KMS-11 (cell line): ENCODE data around the gene GPR27.

Source experiments
- H2AFZ ChIP-seq: fragments of 200-600 bp; sonication (generic); 2 replicates; pipeline ENCODE4 v1.6.1; 2016; ENCODE audit warnings: antibody characterized with exemption, mixed run types, low read depth
- H3K27ac ChIP-seq: fragments of 200-600 bp; sonication (generic); 2 replicates; pipeline ENCODE4 v1.6.1; 2016; ENCODE audit warnings: mild to moderate bottlenecking, mixed run types
- H3K27me3 ChIP-seq: fragments of 200-600 bp; sonication (generic); 2 replicates; pipeline ENCODE4 v1.6.1; 2017; ENCODE audit warnings: mild to moderate bottlenecking, low read depth, mixed run types, moderate library complexity; ENCODE audit not compliant: insufficient read depth
- H3K36me3 ChIP-seq: fragments of 200-600 bp; sonication (generic); 2 replicates; pipeline ENCODE4 v1.6.1; 2017; ENCODE audit warnings: mild to moderate bottlenecking, mixed run types; ENCODE audit not compliant: insufficient read depth
- H3K4me1 ChIP-seq: fragments of 200-600 bp; sonication (generic); 2 replicates; pipeline ENCODE4 v1.6.1; 2016; ENCODE audit warnings: mild to moderate bottlenecking, low read depth, mixed run types; ENCODE audit not compliant: poor library complexity, severe bottlenecking
- H3K4me2 ChIP-seq: fragments of 200-600 bp; sonication (generic); 2 replicates; pipeline ENCODE4 v1.7.0; 2016; ENCODE audit warnings: mild to moderate bottlenecking, mixed run types
- H3K4me3 ChIP-seq: fragments of 200-600 bp; sonication (generic); IDR thresholded peaks from 2 replicates; pipeline ENCODE4 v1.6.1; 2017; ENCODE audit warnings: low read depth, low read length, mixed read lengths; ENCODE audit not compliant: insufficient read depth
- H3K79me2 ChIP-seq: fragments of 200-600 bp; sonication (generic); 2 replicates; pipeline ENCODE4 v1.6.1; 2016; ENCODE audit warnings: low read depth, mixed run types; ENCODE audit not compliant: insufficient read depth
- H3K9ac ChIP-seq: fragments of 200-600 bp; sonication (generic); 2 replicates; pipeline ENCODE4 v1.6.1; 2016; ENCODE audit warnings: mild to moderate bottlenecking, mixed run types
- H4K20me1 ChIP-seq: fragments of 200-600 bp; sonication (generic); 2 replicates; pipeline ENCODE4 v1.6.1; 2016; ENCODE audit warnings: mild to moderate bottlenecking, mixed run types; ENCODE audit not compliant: insufficient read depth
- CTCF ChIP-seq: fragments of 200-600 bp; sonication (generic); conservative IDR thresholded peaks from 2 replicates; pipeline ENCODE4 v1.6.1; 2017; ENCODE audit warnings: low read depth, mild to moderate bottlenecking, antibody characterized with exemption, low read length, moderate library complexity, mixed read lengths

The GPR27 gene

GRCh38 chr3:71783152-71783551 is 29.5 kb downstream of the GPR27 start:
- Histone ChIP-seq H3K27ac (no peak overlapping the region), H3K9ac (no peak overlapping the region), H3K27me3 (no peaks in the 10 kb centered on the region), H3K79me2 (no peaks in the 10 kb centered on the region), H3K4me1 (no peaks in the 10 kb centered on the region), H3K4me3 (no peak overlapping the region), H4K20me1 (no peaks in the 10 kb centered on the region), H3K36me3 (no peaks in the 10 kb centered on the region), H2AFZ (no peak overlapping the region), H3K4me2 (no peak overlapping the region)
- TF ChIP-seq CTCF = no peak

GRCh38 chr3:71784201-71784913 is 30.7 kb downstream of the GPR27 start:
- no peaks in the 10 kb centered on the region for H4K20me1 ChIP-seq
- no peak for TF ChIP-seq CTCF
- H3K4me1 ChIP-seq = no peaks in the 10 kb centered on the region
- no peaks in the 10 kb centered on the region for H3K79me2 ChIP-seq
- no peak overlapping the region for H3K4me3 ChIP-seq
- no peaks in the 10 kb centered on the region for H3K27me3 ChIP-seq
- H3K36me3 ChIP-seq = no peaks in the 10 kb centered on the region
- no peak overlapping the region for H2AFZ ChIP-seq
- H3K4me2 ChIP-seq = no peak overlapping the region
- no peak overlapping the region for H3K9ac ChIP-seq
- H3K27ac ChIP-seq = no peak overlapping the region

GRCh38 chr3:71784914-71785531 is 31.4 kb downstream of the GPR27 start, which contains the start of gene PROK2:
TSS of gene PROK2 (minus strand) at chr3:71785148. CDS start at chr3:71785052, 96 bp downstream.
- no peak for TF ChIP-seq CTCF
- Histone ChIP-seq H3K27ac (no peak within 1 kb of the TSS), H2AFZ (no peak within 1 kb of the TSS), H3K4me3 (no peak within 1 kb of the TSS), H3K4me1 (no peaks in the 10 kb centered on the region), H3K79me2 (no peaks in the 10 kb centered on the region), H3K36me3 (no peaks in the 10 kb centered on the region), H3K4me2 (no peak within 1 kb of the TSS), H3K27me3 (no peaks in the 10 kb centered on the region), H3K9ac (no peak within 1 kb of the TSS), H4K20me1 (no peaks in the 10 kb centered on the region)

GRCh38 chr3:71785532-71786216 is 32.0 kb downstream of the GPR27 start:
- TF ChIP-seq CTCF = no peak
- Histone ChIP-seq H3K4me1 (no peaks in the 10 kb centered on the region), H2AFZ (no peak overlapping the region), H3K36me3 (no peaks in the 10 kb centered on the region), H3K27ac (no peak overlapping the region), H3K4me3 (no peak overlapping the region), H3K4me2 (no peak overlapping the region), H4K20me1 (no peaks in the 10 kb centered on the region), H3K79me2 (no peaks in the 10 kb centered on the region), H3K27me3 (no peaks in the 10 kb centered on the region), H3K9ac (no peak overlapping the region)
